Breast epithelium (tissue), 4 donors: ENCODE measurements around the gene RBBP5. TPM values are rescaled to one million over a fixed set of nuclear protein-coding genes. Genes with fewer than 3 reads are reported as not detected.

ENCODE experiments used
- DNase-seq, 2 donors: peaks; one replicate each; pipeline ENCODE4 v3.0.0-alpha.2; 2019; ENCODE audit warnings: low spot score in 2 of 2
- H3K27ac ChIP-seq, 2 donors: fragments of 200-600 bp; sonication (generic) in 1 of 2; one replicate each; pipeline ENCODE4 v1.5.1; 2016 to 2019; ENCODE audit warnings: mild to moderate bottlenecking in 1 of 2
- H3K27me3 ChIP-seq, 2 donors: fragments of 200-600 bp; sonication (generic) in 1 of 2; one replicate each; pipeline versions ENCODE4 v1.5.1 to v1.6.0; 2017 to 2019; ENCODE audit warnings: control low read depth in 1 of 2, mild to moderate bottlenecking in 1 of 2
- H3K36me3 ChIP-seq: fragments of 200-600 bp; one replicate; pipeline ENCODE4 v1.5.1; 2019
- H3K4me1 ChIP-seq, 2 donors: fragments of 200-600 bp; sonication (generic); one replicate each; pipeline ENCODE4 v1.5.1; 2016 to 2019; ENCODE audit warnings: control low read depth in 1 of 2
- H3K4me3 ChIP-seq, 3 donors: fragments of 200-600 bp; sonication (generic); 1 replicate in 2 of 3; 2 replicates in 1 of 3; pipeline ENCODE4 v1.5.1; 2016 to 2019; ENCODE audit warnings: mild to moderate bottlenecking in 3 of 3, moderate library complexity in 2 of 3
- H3K9me3 ChIP-seq, 2 donors: fragments of 200-600 bp; sonication (generic) in 1 of 2; one replicate each; pipeline ENCODE4 v1.5.1; 2016 to 2019; ENCODE audit warnings: control low read depth in 1 of 2
- POLR2A ChIP-seq: fragments of 450-650 bp; IDR thresholded peaks from one replicate; pipeline ENCODE4 v1.6.1; 2016; ENCODE audit warnings: antibody characterized with exemption, mild to moderate bottlenecking, moderate library complexity
- POLR2AphosphoS5 ChIP-seq, 3 donors: sonication (generic); formaldehyde crosslinking; IDR thresholded peaks; one replicate each; pipeline ENCODE4 v1.6.1; 2017; ENCODE audit warnings: antibody characterized with exemption in 3 of 3
- intact Hi-C: fragments of 100-400 bp; cut with DNase I; formaldehyde crosslinking; loops from one replicate; pipeline ENCODE4 v1.15.1; 2023; ENCODE audit warnings: low total_unique reads
- total RNA-seq, 3 donors: library from RNA; depleted of rRNA; stranded (reverse); fragments of >200 nt; gene quantifications; one replicate each; pipeline ENCODE4 v1.1.0, GENCODE V29; 2016
- TF ChIP-seq, protein P1 (sequence below), 3 donors: fragments of 450-650 bp; IDR thresholded peaks; one replicate each; pipeline ENCODE4 v1.5.1; 2016 to 2017; ENCODE audit warnings: antibody characterized with exemption in 3 of 3, mild to moderate bottlenecking in 3 of 3, moderate library complexity in 3 of 3

RBBP5 gene
- total RNA-seq, 3 donors from 2014 or later: 15.7 to 25.5 (median 15.8) TPM

DNA sequence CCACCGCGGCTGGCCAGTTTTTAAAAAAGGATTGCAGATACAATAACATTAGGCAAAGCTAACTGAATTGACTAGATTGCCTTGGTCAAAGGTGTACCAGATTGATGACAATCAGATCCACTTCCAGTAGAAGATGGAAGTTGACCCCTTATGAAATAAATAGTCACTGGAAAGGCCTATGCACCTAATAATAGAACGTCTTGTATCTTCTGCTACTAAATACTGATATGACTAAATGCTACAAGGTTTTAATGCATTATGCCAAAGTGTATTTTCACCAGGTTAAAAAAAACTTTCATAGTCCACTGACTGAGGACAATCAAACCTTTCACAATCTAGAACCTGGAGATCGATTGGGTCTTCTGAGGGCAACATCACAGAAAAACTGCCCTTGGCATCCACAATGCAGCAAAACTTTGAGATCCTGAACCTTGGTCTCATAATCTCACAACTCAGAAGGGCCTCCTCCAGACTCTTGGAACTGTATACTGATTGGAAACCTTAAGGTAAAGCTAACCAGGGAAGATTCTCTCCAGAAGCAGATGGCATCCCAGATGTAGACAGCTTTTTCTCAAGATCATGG is 7.8 kb upstream of the RBBP5 start:
- H3K9me3 ChIP-seq: no peaks in the 10 kb centered on the region
- H3K27me3 ChIP-seq: no peaks in the 10 kb centered on the region
- no peaks in the 10 kb centered on the region for H3K36me3 ChIP-seq
- H3K4me1 ChIP-seq: no peaks in the 10 kb centered on the region
- intact Hi-C loops: no loop called here
- H3K27ac ChIP-seq: no peak overlapping the region
- TF ChIP-seq POLR2A (no peak), POLR2AphosphoS5 (IDR thresholded peaks at IDR 0.05) (no peak)
- TF ChIP-seq, protein P1, sequence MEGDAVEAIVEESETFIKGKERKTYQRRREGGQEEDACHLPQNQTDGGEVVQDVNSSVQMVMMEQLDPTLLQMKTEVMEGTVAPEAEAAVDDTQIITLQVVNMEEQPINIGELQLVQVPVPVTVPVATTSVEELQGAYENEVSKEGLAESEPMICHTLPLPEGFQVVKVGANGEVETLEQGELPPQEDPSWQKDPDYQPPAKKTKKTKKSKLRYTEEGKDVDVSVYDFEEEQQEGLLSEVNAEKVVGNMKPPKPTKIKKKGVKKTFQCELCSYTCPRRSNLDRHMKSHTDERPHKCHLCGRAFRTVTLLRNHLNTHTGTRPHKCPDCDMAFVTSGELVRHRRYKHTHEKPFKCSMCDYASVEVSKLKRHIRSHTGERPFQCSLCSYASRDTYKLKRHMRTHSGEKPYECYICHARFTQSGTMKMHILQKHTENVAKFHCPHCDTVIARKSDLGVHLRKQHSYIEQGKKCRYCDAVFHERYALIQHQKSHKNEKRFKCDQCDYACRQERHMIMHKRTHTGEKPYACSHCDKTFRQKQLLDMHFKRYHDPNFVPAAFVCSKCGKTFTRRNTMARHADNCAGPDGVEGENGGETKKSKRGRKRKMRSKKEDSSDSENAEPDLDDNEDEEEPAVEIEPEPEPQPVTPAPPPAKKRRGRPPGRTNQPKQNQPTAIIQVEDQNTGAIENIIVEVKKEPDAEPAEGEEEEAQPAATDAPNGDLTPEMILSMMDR (IDR thresholded peaks at IDR 0.05): no peak
- H3K4me3 ChIP-seq: no peak overlapping the region
- no peak for DNase-seq

GRCh38 chr1:205128050-205128449 is 6.3 kb upstream of the RBBP5 start:
- Histone ChIP-seq H3K9me3 (no peaks in the 10 kb centered on the region), H3K27ac (no peak overlapping the region), H3K4me1 (no peaks in the 10 kb centered on the region), H3K4me3 (no peak overlapping the region), H3K27me3 (no peaks in the 10 kb centered on the region), H3K36me3 (no peaks in the 10 kb centered on the region)
- TF ChIP-seq, protein P1 (IDR thresholded peaks at IDR 0.05): no peak
- TF ChIP-seq POLR2A (no peak), POLR2AphosphoS5 (IDR thresholded peaks at IDR 0.05) (no peak)
- intact Hi-C loops: no loop called here
- no peak for DNase-seq

DNA sequence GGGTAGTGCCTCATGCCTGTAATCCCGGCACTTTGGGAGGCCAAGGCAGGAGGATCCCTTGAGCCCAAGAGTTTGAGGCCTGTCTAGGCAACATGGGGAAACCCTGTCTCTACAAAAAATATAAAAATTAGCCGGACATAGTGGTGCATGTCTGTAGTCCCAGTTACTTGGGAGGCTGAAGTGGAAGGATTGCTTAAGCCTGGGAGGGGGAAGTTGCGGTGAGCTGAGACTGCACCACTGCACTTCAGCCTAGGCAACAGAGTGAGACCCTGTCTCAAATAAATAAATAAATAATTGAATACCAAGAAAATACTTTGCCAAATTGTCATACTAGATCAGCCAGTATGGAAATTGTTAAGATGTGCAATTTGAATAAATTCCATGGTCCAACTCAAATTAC is 5.9 kb upstream of the RBBP5 start:
- Histone ChIP-seq H3K36me3 (no peaks in the 10 kb centered on the region), H3K4me3 (no peak overlapping the region), H3K9me3 (no peaks in the 10 kb centered on the region), H3K27me3 (no peaks in the 10 kb centered on the region), H3K4me1 (no peaks in the 10 kb centered on the region), H3K27ac (no peak overlapping the region)
- TF ChIP-seq POLR2A: no peak
- no peak for TF ChIP-seq POLR2AphosphoS5 (IDR thresholded peaks at IDR 0.05)
- TF ChIP-seq, protein P1 (IDR thresholded peaks at IDR 0.05): no peak
- no peak for DNase-seq
- intact Hi-C loops: no loop called here

GRCh38 chr1:205124726-205125125 is 2.9 kb upstream of the RBBP5 start:
- TF ChIP-seq POLR2A (no peak), POLR2AphosphoS5 (IDR thresholded peaks at IDR 0.05) (no peak)
- TF ChIP-seq, protein P1 (IDR thresholded peaks at IDR 0.05): no peak
- no peak overlapping the region for H3K27ac ChIP-seq
- H3K9me3 ChIP-seq: no peaks in the 10 kb centered on the region
- DNase-seq: no peak
- no peak overlapping the region for H3K4me3 ChIP-seq
- H3K36me3 ChIP-seq: no peaks in the 10 kb centered on the region
- intact Hi-C loops: no loop called here
- peaks cover 0 to 8% of the 10 kb centered on the region in 2 donors for H3K4me1 ChIP-seq
- H3K27me3 ChIP-seq: no peaks in the 10 kb centered on the region

DNA sequence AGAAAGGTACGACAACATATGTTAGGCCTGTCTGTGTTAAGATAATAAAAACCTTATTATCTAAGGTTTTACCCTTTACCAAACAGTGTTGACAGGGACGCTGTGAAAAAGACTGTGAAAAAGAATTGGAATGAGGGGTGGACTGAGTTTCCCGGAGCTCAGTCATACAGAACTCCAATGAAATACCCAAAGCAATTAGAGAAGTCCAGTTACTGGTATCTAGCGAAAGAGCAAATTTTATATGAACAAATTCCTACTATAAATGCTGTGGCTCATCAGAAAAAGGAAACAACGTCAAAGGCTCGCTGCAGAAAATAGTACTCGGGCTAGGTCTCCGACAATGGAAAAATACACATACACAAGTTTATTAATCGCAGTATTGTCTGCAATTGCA is 708 bp upstream of the RBBP5 start:
- intact Hi-C loops: no loop called here
- no peaks in the 10 kb centered on the region for H3K36me3 ChIP-seq
- no peak for DNase-seq
- peak overlapping the region; percentile 85 to 97 (median 89) for H3K4me3 ChIP-seq
- peak overlapping the region; percentile 96 to 97 for H3K27ac ChIP-seq
- no peaks in the 10 kb centered on the region for H3K27me3 ChIP-seq
- H3K9me3 ChIP-seq: no peaks in the 10 kb centered on the region
- H3K4me1 ChIP-seq: peaks cover 0 to 8% of the 10 kb centered on the region in 2 donors
- no peak for TF ChIP-seq POLR2AphosphoS5 (IDR thresholded peaks at IDR 0.05)
- no peak for TF ChIP-seq POLR2A
- TF ChIP-seq, protein P1 (IDR thresholded peaks at IDR 0.05): no peak
